Right atrium auricular region (tissue), 2 donors: Measurements from ENCODE around the gene MLPH. TPM values are rescaled to one million over a fixed set of nuclear protein-coding genes. Genes with fewer than 3 reads are reported as not detected.

Experiments
- DNase-seq: peaks from one replicate; pipeline ENCODE4 v3.0.0-alpha.2; 2019; ENCODE audit warnings: low spot score
- H3K27ac ChIP-seq, 2 donors: fragments of 200-600 bp; sonication (generic); 1 replicate in 1 of 2; 2 replicates in 1 of 2; pipeline ENCODE4 v1.5.1; 2016 to 2019
- H3K27me3 ChIP-seq, 2 donors: fragments of 200-600 bp; sonication (generic); one replicate each; pipeline versions ENCODE4 v1.5.1 to v1.6.0; 2017 to 2019
- H3K36me3 ChIP-seq: fragments of 200-600 bp; sonication (generic); one replicate; pipeline ENCODE4 v1.5.1; 2016
- H3K4me1 ChIP-seq, 2 donors: fragments of 200-600 bp; sonication (generic); one replicate each; pipeline versions ENCODE4 v1.5.1 to v1.6.0; 2017 to 2019
- H3K4me3 ChIP-seq, 2 donors: fragments of 200-600 bp; sonication (generic); 1 replicate in 1 of 2; 2 replicates in 1 of 2; pipeline ENCODE4 v1.5.1; 2017 to 2019; ENCODE audit warnings: mild to moderate bottlenecking in 1 of 2, moderate library complexity in 1 of 2
- H3K9me3 ChIP-seq, 2 donors: fragments of 200-600 bp; sonication (generic); one replicate each; pipeline ENCODE4 v1.5.1; 2019
- CTCF ChIP-seq, 2 donors: fragments of 200-600 bp; sonication (generic); IDR thresholded peaks; one replicate each; pipeline ENCODE4 v1.5.1; 2019; ENCODE audit warnings: antibody characterized with exemption in 2 of 2
- total RNA-seq, 2 donors: library from RNA; depleted of rRNA; stranded (reverse); fragments of >200 nt; gene quantifications; one replicate each; pipeline ENCODE4 v1.1.0, GENCODE V29; 2016

The MLPH gene
- total RNA-seq, 2 donors from 2014 or later, result 27.1 to 108 TPM

- no peak for DNase-seq
- no peak overlapping the region for H3K4me3 ChIP-seq
- no peaks in the 10 kb centered on the region for H3K27me3 ChIP-seq
- H3K36me3 ChIP-seq, result no peaks in the 10 kb centered on the region
- H3K4me1 ChIP-seq, result peaks cover 0 to 19% of the 10 kb centered on the region in 2 donors
- no peak for TF ChIP-seq CTCF (IDR thresholded peaks at IDR 0.05)
- peak overlapping the region in 1 of 2 donors; percentile 81 for H3K27ac ChIP-seq
- no peaks in the 10 kb centered on the region for H3K9me3 ChIP-seq
Measured at GRCh38 chr2:237583385-237584295, 96.6 kb downstream of the MLPH start.

- no peaks in the 10 kb centered on the region for H3K9me3 ChIP-seq
- no peak for DNase-seq
- no peak overlapping the region for H3K4me3 ChIP-seq
- TF ChIP-seq CTCF (IDR thresholded peaks at IDR 0.05), result no peak
- H3K27ac ChIP-seq, result no peak overlapping the region
- no peaks in the 10 kb centered on the region for H3K36me3 ChIP-seq
- peaks cover 0 to 25% of the 10 kb centered on the region in 2 donors for H3K4me1 ChIP-seq
- no peaks in the 10 kb centered on the region for H3K27me3 ChIP-seq
Measured at GRCh38 chr2:237585590-237586221, 98.7 kb downstream of the MLPH start.

- Histone ChIP-seq H3K36me3 (no peaks in the 10 kb centered on the region), H3K27ac (no peak overlapping the region), H3K4me3 (no peak overlapping the region), H3K9me3 (no peaks in the 10 kb centered on the region), H3K4me1 (peaks cover 0 to 10% of the 10 kb centered on the region in 2 donors), H3K27me3 (no peaks in the 10 kb centered on the region)
- no peak for TF ChIP-seq CTCF (IDR thresholded peaks at IDR 0.05)
- DNase-seq, result no peak
Measured at GRCh38 chr2:237588044-237588696, 101.1 kb downstream of the MLPH start.

GRCh38 chr2:237590272-237591140 is 103.5 kb downstream of the MLPH start, which contains the start of gene RAB17:
RAB17 (minus strand) TSS chr2:237590734; CDS start chr2:237586154, 4,580 bp downstream.
- Histone ChIP-seq H3K27me3 (no peaks in the 10 kb centered on the region), H3K27ac (peak within 1 kb of the TSS; percentile 6 to 36), H3K4me3 (no peak within 1 kb of the TSS), H3K9me3 (no peaks in the 10 kb centered on the region), H3K36me3 (no peaks in the 10 kb centered on the region), H3K4me1 (peaks cover 0 to 23% of the 10 kb centered on the region in 2 donors)
- TF ChIP-seq CTCF (IDR thresholded peaks at IDR 0.05), result no peak
- no peak for DNase-seq
